GM19351 (cell line): Measurements from ENCODE around the gene SURF2.

Source experiments
- ATAC-seq: cut with Tn5 transposase; IDR thresholded peaks from one replicate; pipeline ENCODE4 v1.9.1; 2021; ENCODE audit warnings: mild to moderate bottlenecking, moderate library complexity; ENCODE audit not compliant: unreplicated experiment

Gene SURF2

DNA sequence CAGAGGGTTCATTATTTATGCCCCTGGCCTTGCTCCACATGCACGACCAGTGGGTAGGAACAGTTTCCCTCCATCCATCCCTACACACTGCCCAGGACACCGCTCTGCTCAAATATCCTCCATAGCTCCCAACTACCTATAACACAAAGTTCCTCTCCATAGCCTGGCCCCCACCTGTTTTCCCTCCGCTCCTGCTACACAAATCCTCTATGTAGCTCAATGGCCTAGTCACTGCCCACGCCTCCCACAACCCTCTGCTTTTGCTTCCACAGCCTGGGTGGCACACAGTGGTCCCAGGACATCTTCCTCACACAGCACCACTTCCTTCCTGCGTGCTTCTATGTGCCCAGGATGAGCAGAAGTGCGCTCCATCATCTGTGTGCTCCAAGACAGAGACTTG, 41.0 kb downstream of the SURF2 start:
- ATAC-seq = no peak

DNA sequence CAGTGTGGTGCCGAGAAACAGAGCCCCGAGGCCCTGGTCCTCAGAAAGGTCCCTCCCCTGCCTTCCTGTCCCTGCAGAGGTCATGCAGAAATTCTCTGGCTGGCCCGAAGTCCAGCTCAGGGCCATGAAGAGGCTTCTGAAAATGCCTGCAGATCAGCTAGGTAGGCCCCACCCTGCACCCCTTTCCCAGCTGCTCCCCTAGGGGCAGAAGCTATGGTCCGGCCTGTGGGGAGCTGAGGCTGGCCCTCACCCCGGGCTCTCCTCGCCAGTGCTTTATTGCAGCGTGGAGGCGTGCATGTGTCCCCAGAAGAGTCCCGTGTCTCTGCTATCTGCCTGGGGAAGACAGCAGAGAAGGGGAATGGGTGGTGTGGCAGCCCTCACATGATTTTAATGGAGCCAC, 41.5 kb downstream of the SURF2 start:
- ATAC-seq = no peak

DNA sequence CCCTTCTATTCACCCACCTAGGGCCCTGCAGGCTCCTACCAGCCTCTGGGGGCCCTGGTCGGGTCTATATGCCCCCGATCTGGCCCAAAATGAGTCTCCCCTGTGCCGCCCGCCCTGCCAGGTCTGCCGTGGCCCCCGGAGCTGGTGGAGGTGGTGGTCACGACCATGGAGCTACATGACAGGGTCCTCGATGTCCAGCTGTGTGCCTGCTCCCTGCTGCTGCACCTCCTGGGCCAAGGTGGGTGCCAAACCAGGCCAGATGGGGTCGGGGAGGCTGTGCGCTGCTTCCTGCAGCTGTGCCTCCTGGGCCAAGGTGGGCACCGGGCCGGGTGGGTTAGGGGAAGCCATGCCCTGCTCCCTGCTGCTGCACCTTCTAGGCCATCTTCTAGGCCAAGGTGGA, 43.9 kb downstream of the SURF2 start:
- ATAC-seq = no peak

DNA sequence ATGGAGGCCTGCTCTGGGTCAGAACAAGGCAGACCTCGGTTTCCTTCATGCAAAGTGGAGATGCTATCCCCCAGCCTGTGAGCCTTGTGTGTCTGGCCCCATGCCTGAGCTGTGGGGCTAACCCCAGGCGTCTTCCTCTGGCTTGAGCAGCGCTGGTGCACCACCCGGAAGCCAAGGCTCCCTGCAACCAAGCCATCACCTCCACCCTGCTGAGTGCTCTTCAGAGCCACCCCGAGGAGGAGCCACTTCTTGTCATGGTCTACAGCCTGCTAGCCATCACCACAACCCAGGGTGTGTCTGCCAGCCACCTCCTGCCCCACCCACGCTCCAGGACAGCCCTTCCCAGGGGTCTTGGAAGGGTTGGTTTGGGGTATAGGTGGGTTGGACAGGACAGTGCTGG, 45.2 kb downstream of the SURF2 start:
- ATAC-seq = no peak

DNA sequence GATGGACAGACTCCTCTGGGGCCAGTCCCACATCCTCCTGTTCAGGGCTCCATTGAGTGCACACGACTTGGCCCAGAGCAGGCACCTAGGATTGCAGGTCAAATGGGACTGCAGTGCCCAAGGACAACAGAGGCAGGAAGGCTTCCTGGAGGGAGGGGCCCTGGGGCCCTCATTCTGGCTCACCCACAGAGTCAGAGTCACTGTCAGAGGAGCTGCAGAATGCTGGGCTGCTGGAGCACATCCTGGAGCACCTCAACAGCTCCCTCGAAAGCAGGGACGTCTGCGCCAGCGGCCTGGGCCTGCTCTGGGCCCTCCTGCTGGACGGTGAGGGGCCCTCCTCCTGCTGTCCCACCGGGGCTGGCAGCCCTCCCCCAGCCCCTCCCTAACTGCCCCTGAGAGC, 46.3 kb downstream of the SURF2 start:
- ATAC-seq = no peak

DNA sequence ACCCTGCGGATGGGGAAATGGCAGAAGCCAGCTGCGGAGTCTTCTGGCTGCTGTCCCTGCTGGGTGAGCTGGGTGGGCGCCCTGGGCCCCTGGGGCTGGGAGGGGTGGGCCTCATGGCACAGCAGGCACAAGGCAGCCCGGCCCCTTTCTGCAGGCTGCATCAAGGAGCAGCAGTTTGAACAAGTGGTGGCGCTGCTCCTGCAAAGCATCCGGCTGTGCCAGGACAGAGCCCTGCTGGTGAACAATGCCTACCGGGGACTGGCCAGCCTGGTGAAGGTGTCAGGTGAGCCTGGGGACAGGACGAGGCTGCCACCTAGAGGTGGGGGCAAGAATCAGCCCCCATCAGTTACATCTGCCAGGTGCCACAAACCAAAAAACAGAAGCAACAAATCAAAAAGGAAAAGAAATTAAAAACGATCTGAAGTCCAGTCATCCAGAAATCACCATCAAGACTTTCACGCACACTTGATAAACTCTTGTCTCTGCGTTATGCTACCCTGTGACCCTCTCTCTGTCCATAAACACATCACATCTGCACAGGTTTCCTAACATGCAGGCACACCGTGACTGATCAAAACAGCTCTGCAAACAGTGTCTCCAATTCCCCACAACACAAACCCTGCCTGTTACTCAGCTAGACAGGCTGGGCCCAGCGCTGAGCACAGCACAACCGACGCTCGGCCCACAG, 47.6 kb downstream of the SURF2 start:
- ATAC-seq = no peak

DNA sequence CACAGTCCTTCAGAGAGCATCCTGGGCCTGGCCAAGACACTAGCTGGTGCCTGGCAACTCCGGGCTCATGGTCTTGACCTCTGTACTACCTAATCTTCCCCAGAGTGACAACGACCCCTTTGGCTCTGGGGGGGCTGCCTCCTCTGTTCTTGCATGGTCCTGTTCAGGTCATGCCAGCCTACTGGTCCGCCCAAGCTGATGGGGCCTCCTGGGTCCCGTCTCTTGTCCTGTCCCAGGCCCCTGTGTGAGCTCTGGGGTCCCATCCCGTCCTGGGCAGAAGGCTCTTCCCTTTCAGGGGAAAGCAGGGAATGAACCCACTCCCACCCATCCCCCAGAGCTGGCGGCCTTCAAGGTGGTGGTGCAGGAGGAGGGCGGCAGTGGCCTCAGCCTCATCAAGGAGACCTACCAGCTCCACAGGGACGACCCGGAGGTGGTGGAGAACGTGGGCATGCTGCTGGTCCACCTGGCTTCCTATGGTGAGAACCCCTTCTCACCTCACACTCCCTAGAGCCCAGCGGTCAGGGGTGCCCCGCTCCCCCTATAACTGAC, 48.2 kb downstream of the SURF2 start:
- no peak for ATAC-seq

DNA sequence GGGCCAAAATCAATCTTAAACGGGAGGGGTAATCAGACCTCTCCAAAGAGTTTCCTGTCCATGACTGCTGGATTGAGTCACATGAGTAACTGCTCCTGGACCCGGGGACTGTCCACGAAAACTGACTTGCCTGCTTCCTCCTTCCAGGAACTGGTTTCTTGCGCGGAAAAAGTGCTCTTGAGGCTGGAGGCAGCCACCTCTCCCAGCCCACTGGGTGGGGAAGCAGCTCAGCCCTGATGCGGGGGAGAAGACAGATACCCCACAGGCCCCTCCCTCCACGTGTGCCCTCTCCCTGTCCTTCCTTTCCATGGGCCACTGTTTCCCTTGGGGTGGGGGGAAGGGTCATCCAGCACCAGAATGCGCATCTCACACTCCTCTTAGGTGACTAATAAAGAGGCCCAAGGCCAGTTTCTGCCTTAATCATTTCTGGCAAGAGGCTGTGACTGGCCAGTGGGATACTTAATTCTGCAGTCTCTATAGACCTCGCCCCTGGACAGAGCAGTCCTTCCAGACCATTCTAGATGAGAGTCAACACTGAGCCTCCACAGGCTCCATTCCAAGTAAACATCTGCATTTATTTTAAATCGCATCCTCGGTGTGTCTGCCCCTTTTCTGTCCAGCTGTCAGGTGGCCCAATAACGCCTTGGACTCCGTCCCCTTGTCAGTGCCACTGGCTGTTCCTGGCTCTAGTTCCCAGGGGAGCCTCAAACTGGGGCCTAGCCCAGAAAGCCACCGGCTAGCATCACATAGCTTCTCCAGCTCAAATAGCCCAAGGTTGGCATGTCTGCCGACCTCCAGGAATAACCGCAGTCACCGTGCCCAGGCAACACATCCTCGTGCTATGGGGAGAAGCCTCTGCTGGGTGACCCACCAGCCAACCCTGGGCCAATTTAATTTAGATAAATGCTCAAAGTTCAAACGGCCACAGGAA, 49.4 kb downstream of the SURF2 start:
- ATAC-seq = no peak

DNA sequence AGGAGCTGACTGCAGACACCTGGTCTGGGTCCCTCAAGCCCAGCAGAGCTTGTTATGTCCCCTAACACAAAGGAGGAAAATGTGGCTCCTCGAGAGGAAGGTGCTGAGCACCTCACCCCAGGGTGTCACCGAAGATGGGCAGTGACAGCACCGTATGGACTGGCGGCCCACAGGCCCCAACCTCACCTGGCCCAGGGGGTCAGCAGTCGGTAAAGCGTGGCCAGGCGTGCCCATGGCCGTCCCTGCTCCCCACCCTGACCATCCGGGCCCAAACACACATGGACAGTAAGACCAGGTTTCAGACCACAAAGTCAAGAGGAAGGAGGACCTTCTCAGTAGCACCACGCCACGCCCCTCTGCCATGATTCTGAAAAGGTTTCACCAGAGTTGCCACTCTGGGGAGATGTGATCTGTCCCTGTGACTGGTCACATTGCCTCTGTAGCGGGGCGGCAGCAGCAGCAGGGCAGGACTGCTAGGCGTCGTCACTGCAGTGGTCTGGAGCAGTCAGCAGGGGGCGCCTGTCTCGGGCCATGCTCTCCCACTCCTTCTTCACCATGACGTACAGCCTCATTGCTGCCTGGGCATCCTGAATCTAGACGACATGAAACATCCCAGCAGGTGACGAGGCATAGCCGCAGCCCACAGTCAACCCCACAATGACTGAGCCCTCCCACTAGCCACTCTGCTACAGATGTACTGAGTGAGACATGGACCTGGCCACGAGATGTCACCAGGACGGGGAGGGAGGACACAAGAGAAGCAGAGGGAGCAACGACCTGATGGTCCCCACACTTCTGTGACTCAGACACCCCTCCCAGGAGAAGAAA, 50.3 kb downstream of the SURF2 start:
- no peak for ATAC-seq

DNA sequence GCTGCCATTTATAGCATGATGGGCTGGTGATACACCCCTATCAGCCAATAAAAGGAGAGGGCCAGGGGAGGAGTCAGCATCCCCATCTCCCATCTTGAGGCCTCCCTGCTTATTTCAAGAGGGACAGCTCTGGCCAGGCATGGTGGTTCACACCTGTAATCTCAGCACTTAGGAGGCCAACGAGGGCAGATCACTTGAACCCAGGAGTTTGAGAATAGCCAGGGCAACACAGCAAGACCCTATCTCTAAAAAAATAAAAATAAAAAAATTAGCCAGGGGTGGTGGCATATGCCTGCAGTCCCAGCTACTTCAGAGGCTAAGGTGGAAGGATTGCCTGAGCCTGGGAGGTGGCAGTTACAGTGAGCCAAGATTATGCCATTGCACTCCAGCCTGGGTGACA, 51.7 kb downstream of the SURF2 start:
- ATAC-seq = no peak
